Measurements from ENCODE around the gene PRPS1L1.

GRCh38 chr7:18038382-18038781 is 10.7 kb upstream of the PRPS1L1 start:
- TF ChIP-seq CTCF (IDR thresholded peaks at IDR 0.05) (no peak), POLR2A (IDR thresholded peaks at IDR 0.05; ENCODE audit: low read depth) (no peak)

Measured in esophagus muscularis mucosa (tissue), 3 donors.